Fibroblast of upper back skin (primary cell): ENCODE data around the gene LPIN1.
"Not testable (repeated sequence)": the region's sequence is repeated elsewhere in the genome, so short reads cannot be mapped to it uniquely, and the experiment has no call there.

Experiments used
- DNase-seq: peaks from one replicate; pipeline ENCODE4 v3.0.0-alpha.2; 2013

LPIN1 gene

DNA sequence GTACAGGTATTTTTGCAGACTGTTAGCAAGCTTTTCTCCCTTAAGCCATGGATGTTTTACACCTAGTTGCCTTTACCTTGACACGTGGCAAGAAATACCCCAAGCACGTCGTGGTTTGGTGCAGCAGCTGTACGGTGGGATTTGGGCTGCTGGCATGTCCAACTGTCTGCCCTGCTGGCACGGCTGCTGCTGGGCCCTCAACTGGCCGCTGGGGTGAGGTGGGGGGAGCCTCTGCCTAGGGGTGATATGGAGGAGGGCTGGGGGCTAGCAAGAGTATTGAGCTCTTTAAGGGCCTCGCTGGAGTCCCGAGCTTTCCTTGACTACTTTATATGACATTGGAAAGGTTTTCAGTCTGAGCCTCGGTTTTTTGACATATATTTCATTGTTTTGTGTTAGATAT lies 41.6 kb downstream of the LPIN1 start:
- DNase-seq, result no peak

DNA sequence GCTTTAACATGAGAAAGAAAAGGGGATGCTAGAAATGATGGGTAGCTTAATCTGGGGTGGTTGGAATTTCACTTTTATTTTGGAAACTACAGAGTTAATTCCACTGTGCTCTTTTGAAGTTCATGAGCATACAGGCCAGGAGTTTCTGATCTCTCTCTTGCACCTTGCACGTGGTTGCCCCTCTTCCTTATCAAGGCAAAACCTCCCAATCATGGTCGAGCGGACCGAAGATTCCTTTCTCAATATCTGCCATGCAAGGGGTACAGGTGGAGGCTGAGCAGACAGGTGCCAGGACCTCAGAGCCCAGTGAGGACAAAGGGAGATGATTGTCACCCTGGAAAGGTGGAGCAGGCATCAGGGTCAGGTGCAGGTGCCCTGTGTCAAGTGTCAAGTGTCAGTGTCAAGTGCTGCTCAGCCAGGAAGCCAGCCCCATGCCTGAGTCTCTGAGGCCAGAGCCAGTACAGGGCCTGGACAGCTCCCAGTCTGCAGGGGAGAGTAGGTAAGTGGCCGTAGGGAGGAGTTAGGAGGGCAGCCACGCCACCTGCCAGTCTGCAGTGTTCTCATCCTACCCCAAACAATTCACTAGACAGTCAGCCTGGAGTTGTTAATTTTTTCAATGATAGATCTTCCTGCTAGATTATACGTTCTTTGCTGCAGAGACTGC lies 42.2 kb downstream of the LPIN1 start:
- DNase-seq, result no peak

DNA sequence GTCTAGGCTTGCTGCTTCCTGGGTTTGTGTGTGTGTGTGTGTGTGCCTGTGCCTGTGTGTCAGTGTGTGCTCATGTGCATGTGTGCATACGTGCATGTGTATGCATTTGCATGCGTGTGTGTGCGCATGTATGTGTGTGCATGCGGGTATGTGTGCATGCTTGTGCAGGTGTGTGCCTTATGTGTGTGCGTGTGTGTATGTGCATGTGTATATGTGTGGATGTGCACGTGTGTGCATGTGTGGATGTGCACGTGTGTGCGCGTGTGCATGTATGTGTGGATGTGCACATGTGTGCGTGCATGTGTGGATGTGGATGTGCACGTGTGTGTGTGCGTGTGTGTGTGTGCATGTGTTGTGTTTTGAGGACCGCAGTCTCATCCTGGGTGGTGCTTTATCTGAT lies 42.8 kb downstream of the LPIN1 start:
- DNase-seq, result no peak

DNA sequence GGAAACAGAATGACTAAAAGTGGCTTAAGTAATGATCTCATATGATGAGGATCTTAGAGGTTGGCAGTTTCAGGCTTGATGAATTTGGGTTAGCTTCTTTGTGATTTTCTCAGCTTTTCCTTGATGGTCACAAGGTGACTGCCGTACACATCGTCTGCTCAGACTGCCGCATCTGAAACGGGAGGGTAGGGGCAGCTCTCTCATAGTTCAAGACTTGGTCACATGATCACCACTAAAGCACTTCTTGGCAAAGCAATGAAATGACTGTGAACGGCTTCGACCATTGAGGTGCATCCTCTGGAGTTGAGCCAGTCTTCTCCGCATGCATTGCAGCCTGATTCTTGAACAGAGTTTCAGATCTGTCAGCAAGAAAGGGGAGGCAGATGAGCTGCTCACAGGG lies 43.8 kb downstream of the LPIN1 start:
- no peak for DNase-seq

DNA sequence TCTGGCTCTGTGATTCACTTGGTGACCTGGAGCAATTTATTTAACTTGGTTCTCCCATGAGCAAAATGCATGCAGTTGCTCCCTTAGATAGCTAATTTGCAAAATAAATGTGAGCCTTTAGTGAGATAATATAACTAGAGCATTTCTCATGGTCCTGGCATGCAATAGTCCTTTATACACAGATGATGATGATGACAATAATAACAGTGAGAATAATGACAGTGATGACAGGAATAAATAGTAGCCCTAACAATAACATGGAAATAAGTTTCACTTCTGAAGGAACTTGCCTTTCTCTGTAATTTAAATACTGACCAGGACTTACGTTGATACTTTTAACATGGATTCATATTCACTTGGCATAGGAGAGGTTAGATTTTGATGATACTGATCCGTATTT lies 49.2 kb downstream of the LPIN1 start:
- no peak for DNase-seq

DNA sequence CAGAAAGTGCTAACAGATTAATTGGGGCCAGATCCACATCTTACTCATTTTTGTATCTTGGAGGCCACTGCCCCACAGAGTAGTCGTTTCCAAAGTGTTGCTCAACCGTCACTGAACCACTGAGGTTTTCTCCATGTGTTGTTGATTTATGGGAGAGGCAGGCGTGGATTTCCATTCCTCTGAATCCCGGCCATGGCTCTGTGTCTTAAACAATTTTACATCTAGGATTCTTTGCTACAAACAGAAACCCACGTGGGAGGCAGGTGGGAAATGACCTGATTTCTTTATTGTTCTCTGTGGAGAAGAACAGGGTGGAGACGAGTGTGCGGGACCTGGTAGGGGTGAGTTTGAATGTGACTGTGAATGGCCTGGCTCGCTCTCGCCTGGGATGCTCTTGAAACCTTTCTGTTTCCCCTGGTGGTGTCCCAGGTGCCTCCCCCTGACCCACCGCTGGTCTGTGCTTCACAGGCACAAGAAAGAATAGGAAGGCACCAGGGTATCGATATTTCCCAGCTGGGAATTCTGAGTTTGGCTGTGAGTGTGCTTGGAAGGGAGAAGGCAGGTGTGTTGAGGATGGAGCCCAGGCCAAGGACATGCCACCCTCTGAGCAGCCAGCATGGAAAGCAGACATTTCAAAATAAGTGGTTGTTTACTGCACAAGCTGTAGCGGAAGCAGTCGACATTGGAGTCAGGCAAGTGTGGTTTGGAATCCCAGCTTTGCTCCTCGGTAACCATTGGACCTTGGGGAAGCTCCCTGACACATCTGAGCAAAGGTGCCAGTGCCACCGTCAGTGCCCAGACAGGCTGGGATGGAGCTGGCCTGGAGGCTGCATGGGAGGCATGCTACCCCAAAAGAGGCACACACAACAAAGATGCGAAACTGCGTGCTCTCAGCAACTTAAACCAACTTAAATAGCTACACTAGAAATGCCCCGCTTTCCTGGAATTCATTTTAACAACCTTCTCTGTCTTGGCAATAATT lies 50.0 kb downstream of the LPIN1 start:
- peak; percentile 88 for DNase-seq

DNA sequence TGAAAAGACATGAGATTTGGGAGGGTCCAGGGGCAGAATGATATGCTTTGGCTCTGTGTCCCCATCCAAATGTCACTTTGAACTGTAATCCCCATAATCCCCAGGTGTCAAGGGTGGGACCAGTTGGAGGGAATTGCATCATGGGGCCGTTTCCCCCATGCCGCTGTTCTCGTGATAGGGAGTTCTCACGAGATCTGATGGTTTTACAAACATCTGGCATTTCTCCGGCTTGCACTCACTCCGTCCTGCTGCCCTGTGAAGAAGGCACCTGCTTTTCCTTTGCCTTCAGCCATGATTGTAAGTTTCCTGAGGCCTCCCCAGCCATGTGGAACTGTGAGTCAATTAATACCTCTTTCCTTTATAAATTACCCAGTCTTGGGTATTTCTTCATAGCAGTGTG lies 51.4 kb downstream of the LPIN1 start:
- DNase-seq, result no peak

DNA sequence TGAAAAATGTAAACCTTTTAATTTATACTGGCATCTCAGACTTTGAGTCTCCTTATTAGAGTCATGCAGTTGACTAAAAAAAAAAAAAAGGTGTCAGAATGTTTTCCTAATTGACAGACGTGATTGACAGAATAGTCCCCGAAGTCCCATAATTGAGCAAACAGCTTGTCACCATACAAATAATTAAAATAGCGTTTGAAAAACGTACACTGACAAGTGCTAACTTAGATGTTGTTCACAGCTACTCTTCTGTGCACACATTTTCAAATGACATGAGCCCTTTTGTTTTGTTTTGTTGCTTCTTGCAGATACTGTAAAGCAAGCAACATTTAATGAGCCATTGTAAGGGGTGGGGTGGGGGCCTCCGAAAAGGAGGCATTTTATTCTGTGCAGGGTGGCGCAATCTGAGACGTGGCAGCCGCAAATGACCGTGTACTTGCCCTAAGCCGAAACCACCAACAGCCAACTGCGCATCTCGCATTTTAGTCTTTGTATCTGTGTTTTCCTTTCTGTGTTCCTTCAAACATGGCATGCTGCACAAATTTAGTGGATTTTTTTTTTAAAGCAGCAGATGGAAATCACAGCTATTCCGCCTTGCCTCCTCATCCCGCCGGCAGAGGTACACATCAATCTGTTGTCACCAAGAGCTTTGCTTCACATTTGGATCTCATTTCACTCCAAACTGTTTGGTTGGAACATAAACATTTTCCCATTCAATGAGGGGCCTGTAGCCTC lies 52.4 kb downstream of the LPIN1 start:
- peak; percentile 10 for DNase-seq

DNA sequence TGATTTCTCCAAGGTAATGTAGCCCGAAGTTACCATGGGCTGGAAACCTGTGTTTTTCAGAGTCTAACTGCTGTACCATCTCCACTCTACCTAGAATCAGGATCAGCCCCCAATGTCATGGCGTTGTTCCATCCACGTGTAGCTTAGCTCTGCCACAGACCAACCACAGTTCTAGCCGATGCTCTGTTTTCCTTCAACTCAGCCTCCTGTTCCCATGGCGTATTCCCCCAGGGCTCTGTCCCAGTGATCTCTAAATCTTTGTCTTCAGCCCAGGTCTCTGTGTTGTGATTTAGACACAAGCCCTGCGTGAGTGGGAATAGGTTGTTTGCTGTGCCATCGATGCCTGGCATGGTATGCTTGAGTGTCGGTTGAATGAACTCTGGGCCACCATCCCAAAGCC lies 53.4 kb downstream of the LPIN1 start:
- no peak for DNase-seq

DNA sequence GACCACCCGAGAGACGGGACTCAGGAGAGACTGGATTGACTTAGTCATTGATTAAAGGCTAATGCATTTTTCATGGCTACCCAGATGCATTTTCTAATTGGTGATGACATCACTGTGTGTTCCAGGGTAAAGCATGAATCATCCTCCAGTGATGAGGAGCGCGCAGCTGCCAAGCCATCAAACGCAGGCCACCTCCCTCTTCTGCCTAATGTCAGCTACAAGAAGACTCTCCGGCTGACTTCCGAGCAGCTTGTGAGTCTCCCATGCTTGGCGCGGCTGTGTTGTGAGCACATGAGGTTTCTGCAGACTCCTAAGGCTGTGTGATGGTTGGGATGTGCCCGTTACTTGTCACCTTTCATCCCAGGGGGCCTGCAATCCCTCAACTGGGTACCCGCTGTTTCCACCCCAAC lies 56.4 kb downstream of the LPIN1 start:
- peak; percentile 74 for DNase-seq

DNA sequence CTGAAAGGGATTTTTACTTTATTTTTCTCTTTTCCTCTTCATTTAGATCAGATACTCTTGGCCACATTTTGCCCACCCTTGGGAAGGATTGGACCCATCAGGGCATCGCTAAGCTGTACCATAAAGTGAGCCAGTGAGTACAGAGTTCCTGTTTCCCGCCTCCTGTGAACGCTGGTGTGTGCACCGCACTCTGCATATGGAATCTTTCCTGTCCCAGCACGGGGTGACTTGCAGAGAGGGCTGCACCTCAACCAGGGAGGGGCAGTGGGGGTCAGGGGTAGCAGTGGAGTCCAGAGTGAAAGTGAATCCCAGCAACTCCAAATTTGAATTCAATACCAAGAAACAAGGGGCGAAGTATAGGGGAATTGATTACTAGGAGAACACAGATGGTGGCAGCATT lies 58.6 kb downstream of the LPIN1 start:
- no peak for DNase-seq

DNA sequence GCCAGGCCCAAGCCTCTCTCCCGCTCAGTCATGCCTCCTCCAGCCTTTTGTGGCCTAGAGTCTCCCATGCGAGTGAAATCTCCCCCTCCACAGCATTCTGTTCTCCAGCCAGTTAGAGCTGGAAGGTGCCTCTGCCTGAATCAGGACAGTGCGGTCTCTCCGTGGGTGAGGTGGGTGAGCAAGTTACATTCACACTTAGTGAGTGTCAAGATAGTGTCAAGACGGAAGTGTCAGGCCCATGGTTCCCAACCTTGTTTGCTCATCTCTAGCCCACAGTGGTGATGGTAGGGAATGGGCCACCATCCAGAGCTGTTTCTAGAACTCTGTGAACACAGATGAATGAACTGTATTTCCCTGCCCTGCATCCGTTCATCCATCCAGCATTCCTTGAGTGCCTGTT lies 59.5 kb downstream of the LPIN1 start:
- no peak for DNase-seq

DNA sequence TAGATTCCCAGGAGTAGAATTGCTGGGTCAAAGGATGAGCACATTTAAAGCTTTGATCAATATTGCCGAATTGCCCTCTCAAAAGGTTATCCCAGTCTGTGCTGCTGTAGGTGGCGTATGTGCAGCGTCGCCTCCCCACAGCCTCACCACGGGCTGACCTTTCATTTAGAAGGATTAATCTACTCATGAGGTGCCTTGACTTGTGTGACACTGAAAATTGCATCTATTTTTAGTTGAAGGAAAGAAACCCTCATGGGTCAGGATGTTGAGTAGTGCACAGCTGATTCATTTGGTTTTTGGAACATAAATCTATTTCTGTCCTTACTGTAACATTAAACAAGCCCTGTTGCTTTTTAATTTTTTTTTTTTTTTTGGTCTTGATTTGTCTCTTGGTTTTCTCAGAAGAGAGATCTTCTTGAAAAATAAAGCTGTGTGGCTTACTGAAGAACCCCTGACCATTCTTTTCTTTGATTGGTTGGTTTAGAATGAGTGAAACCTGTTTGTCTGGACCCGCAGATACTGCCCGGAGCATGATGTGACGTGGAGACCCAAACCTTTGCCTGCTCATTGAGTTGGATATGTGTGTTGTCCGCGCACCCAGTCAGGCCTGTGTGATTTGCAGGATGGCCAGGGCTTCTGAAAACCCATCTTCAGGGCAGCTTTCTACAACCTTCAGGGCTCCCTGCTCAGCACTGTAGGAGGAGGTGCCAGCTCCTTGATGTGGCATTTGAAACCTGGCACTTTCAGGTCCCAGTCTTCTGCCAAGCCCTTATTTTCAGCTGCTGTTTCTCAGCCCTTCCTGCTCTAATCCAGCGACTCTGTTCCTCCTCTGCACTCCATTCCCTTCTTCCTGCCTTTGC lies 61.0 kb downstream of the LPIN1 start:
- DNase-seq, result no peak

DNA sequence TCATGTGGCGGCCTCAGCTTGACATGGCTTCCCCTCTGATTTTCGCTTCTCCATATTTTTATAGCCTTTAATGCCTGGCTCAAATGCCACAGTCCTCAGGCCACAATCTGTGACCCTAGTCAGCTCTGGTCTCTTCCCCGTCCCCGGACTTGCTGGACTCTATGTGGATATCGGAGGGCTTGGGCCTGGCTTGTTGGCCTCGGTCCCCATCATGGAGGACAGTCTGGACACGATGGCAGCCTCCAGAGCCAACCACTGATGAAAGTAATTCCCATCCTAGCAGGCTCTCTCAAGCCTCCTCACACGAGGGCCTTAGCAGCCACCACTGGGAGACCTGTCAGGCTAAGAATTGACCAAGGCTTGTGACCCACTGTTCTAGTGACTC lies 61.6 kb downstream of the LPIN1 start:
- no peak for DNase-seq

DNA sequence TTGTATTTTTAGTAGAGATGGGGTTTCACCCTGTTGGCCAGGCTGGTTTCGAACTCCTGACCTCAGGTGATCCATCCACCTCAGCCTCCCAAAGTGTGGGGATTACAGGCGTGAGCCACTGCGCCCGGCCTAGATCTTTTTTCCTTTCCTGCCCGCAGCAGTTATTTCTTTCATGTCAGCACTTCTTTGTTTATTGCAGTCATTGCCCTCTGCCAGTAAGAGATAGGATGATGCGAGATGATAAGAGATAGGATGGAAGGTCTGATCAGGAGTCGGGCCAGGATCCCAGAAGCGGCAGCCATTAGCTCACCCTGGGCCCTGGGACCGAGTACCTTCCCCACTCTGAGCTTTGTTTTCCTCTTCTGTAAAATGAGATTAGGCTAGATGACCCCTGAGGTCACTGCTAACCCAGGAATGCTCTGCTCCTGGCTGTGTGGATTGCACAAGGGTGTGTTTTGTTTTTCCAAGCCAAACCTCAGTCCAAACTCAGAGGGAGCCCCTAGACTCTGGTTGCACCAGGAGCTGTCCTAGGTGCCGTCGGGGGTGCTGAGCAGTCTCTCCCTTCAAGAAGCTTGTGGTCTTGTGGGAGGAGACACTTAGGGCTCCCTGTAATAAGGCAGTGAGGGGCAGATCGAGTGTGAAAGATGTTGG lies 63.3 kb downstream of the LPIN1 start:
- no peak for DNase-seq

DNA sequence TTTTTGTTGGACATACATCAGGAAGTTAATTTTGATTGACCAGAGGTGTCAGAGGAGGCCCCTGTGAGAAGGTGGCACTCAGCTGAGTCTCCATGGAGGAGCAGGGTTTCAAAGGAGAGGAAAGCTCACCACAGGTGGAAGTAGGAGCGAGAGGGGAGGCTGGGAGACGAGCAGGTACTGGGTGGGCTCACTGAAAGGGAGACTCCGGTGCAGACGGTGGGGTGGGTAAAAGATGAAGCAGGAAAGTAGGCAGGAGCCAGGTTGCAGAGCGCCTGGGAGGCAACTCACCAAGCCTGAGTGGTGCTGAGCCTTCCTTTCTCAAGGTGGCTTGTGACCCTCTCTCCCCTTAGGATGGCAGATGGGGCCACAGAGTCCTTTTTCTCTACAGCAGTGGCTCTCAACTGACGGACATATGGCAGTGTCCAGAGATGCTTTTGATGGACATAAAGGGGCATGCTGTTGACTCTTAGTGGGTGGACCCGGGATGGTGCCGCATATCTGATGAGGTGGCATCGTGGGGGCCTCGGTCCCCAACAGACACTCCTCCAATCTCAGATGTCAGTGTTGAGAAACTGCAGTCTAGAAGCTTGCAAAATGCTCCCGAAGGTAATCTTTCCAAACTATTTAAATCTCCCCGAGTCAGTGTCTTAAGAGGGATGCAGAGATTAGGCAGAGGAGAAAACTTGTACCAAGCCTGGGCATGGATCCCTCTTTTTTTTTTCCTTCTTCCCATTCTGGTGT lies 64.0 kb downstream of the LPIN1 start:
- DNase-seq, result no peak

DNA sequence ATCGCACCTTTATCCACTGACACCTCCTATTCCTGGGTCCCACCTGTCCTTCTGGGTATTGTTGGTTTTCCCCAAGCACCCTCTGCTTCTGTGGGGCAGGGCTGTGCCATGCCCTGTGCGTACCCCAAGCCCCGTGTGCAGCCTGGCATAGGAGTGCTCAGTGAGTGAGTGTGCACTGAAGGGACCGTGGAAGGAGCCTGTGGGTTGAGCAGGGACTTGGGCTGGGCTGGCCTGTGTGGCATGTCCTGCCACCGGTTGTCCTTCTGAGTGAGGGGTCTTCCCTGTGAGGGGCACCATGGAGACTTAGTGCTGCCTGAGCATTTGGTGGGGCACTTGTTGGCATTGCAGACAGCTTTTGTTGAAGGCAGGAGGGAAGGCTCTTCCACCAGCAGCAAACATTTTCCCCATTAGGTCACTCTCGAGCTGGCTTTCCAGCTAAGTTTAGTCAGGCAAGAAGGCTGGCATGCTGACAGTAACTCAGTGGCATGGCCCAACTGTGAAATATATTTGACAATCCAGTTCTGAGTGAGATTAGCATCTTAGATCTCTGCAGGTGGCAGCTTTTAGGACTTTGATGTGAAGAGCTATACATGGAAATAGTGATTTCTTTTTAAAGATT lies 64.7 kb downstream of the LPIN1 start:
- no peak for DNase-seq

DNA sequence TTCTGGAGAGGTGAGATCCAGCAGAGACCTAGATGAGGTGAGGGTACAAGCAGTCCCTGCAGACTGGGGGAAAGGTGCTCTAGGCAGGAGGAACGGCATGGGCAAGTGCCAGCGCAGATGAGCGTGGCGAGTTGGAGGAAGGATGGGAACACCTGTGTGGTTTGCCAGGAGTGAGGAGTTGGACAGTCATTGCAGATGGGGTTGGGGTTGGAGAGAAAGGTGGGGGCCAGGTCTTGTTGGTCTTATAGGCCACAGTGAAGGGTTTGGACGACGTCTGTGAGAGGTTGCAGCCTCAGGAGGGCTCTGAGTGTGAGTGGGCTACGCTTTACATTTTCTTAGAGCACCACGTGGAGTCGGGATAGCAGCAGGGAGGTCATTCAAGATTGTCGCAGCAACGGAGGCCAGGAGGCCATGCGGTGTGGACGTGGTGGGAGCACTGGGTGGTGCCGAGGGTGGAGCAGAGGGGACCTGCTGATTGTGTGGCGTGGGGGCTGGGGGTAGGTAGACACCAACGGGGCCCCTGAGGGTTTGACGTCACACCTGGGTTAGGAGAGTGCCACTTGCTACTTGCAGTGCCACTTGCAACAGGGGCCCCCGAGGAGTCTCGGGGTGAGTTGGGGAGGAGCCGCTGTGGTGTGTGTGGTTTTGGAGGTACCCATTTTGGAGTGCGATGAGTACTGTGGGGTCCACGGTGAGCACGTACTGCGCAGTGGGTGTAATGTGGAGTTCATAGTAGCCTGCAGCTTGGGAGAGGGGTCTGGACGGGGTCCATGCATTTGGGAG lies 66.2 kb downstream of the LPIN1 start:
- DNase-seq, result no peak

DNA sequence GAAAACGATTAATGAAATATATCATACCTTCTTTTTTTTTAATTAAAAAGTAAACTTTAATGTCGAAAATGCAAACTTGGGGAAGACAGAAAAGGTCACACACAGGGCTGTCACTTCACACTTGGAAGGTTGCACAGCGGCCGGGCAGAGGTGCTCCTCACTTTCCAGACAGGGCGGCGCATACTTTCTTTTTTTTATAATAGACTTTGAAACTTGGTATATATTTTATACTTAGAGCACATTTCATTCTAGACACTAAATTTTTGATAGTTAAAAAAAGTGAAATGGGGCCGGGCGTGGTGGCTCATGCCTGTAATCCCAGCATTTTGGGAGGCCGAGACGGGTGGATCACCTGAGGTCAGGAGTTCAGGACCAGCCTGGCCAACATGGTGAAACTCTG lies 66.9 kb downstream of the LPIN1 start:
- not testable (repeated sequence) for DNase-seq

DNA sequence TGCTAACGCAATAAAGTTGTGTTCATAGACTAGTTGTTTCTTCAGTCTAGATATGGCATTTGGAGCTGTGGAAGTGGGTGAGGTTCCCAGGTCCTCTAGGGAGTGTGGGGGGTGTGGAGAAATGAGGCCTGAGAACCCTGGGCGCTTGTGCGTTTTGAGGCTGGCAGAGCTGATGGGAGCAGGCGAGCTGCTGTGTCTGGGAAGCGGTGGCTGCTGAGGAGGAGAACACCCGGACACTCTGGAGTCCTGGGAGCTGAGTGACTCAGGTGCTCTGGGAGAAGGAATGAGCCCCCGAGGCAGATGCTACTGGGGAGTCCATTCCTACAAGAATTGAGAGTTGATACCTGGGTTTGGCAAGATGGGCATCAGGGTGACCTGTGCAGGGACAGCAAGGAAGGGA lies 67.5 kb downstream of the LPIN1 start:
- DNase-seq, result no peak
